ENCODE data around the gene JAML. TPM values are rescaled to one million over a fixed set of nuclear protein-coding genes. Genes with fewer than 3 reads are reported as not detected.

The JAML gene
- total and polyA plus RNA-seq, 2 of the 8 experiments (the other 6 are each of a cell fraction or from before 2014, with no cell fraction given): 0.12 to 0.58 TPM

- TF ChIP-seq JUN (IDR thresholded peaks at IDR 0.05; ENCODE audit: low read depth, low read length) (no peak), HDAC6 (IDR thresholded peaks at IDR 0.05; ENCODE audit: low read depth, low read length) (no peak), CBX8 (IDR thresholded peaks at IDR 0.05; ENCODE audit: borderline replicate concordance, low read depth, low read length) (no peak), SUZ12 (IDR thresholded peaks at IDR 0.05; ENCODE audit: low read length) (peak; percentile 21; the same call in 1 of the 2 replicates), SIN3A (conservative IDR thresholded peaks at IDR 0.05 in 1 of 2, IDR thresholded peaks at IDR 0.05 in 1 of 2; ENCODE audit: low read depth in 1 of 2, low read length in 2 of 2) (no peak), GTF2F1 (IDR thresholded peaks at IDR 0.05; ENCODE audit: borderline replicate concordance, low read depth, low read length) (no peak), GABPA (IDR thresholded peaks at IDR 0.05; ENCODE audit: borderline replicate concordance, insufficient read depth, low read length) (no peak), RBBP5 (IDR thresholded peaks at IDR 0.05; ENCODE audit: borderline replicate concordance, low read depth, low read length) (0 out of 2 replicates have a peak, but pooled peaks have one; percentile 33), SRF (IDR thresholded peaks at IDR 0.05; ENCODE audit: low read depth, low read length) (no peak), HDAC2 (IDR thresholded peaks at IDR 0.05; ENCODE audit: borderline replicate concordance in 1 of 2, low read depth in 2 of 2, low read length in 2 of 2) (no peak), E2F6 (IDR thresholded peaks at IDR 0.05) (peak; percentile 58), ATF2 (IDR thresholded peaks at IDR 0.05; ENCODE audit: low read length) (peak; percentile 62; the same call in 1 of the 2 replicates), RNF2 (IDR thresholded peaks at IDR 0.05; ENCODE audit: borderline replicate concordance, low read depth, low read length, missing control alignments, poor library complexity, severe bottlenecking) (no peak), TAF1 (IDR thresholded peaks at IDR 0.05; ENCODE audit: low read depth, low read length) (peak; percentile 52; the same call in 1 of the 2 replicates), YY1 (IDR thresholded peaks at IDR 0.05; ENCODE audit: low read depth, low read length) (no peak), SAP30 (IDR thresholded peaks at IDR 0.05; ENCODE audit: insufficient read depth, insufficient replicate concordance, low read length) (no peak), MAFK (IDR thresholded peaks at IDR 0.05; ENCODE audit: low read depth, low read length) (no peak)
Measured at GRCh38 chr11:118263695-118264568, 39.1 kb upstream of the JAML start, which contains the start of gene MPZL2 (continued).

All from H1 (cell line).